ENCODE data around the gene SLC26A11. TPM values are rescaled to one million over a fixed set of nuclear protein-coding genes. Genes with fewer than 3 reads are reported as not detected.

Gene SLC26A11
- total and polyA plus RNA-seq, 2 donors (not counting 1 experiment from before 2014, with no cell fraction given) = 5.8 to 19.3 TPM

DNA sequence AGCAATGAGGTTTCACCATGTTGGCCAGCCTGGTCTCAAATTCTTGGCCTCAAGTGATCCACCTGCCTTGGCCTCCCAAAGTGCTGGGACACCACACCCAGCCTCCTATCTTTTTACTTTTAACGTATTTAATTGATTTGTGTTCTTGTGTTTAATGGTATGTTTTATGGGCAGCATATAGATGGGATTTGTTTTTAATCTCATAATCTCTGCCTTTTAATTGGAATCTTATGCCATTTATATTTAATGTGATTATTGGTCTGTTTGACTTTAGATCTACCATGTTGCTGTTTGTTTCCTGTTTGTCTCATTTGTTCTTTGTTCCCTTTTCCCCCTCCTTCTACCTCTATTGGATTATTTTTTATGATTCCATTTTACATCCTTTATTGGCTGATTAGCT is 12.2 kb downstream of the SLC26A11 start:
- no peak for DNase-seq (ENCODE audit: low read depth in 2 of 2)

DNA sequence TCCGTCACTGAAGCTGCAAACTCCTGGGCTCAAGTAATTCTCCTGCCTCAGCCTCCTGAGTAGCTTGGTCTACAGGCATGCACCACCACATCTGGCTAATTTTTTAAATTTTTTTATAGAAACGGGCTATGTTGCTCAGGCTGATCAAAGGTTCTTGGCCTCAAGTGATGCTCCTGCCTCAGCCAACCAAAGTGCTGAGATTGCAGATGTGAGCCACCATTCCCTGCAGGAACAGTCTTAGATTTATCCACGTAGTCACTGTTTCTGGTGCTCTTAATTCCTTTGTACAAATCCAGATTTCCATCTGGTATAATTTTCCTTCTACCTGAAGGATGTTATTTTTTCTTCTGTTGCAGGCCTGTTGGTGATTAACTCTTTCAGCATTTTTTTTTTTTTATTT is 13.0 kb downstream of the SLC26A11 start:
- TF ChIP-seq EZH2 (IDR thresholded peaks at IDR 0.05; ENCODE audit: low read length, missing control alignments) = no peak
- TF ChIP-seq, protein P1, sequence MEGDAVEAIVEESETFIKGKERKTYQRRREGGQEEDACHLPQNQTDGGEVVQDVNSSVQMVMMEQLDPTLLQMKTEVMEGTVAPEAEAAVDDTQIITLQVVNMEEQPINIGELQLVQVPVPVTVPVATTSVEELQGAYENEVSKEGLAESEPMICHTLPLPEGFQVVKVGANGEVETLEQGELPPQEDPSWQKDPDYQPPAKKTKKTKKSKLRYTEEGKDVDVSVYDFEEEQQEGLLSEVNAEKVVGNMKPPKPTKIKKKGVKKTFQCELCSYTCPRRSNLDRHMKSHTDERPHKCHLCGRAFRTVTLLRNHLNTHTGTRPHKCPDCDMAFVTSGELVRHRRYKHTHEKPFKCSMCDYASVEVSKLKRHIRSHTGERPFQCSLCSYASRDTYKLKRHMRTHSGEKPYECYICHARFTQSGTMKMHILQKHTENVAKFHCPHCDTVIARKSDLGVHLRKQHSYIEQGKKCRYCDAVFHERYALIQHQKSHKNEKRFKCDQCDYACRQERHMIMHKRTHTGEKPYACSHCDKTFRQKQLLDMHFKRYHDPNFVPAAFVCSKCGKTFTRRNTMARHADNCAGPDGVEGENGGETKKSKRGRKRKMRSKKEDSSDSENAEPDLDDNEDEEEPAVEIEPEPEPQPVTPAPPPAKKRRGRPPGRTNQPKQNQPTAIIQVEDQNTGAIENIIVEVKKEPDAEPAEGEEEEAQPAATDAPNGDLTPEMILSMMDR (conservative IDR thresholded peaks at IDR 0.05 in 1 of 2, IDR thresholded peaks at IDR 0.05 in 1 of 2; ENCODE audit: low read depth in 1 of 2, low read length in 2 of 2) = no peak
- Histone ChIP-seq H3K4me1 (ENCODE audit: control insufficient read depth, extremely low read depth, insufficient read depth, low read length) (no peaks in the 10 kb centered on the region), H2AFZ (ENCODE audit: low read length) (no peak overlapping the region), H4K20me1 (ENCODE audit: control insufficient read depth, extremely low read depth, insufficient read depth, low read length) (no peaks in the 10 kb centered on the region), H3K9ac (ENCODE audit: insufficient read depth, low read length) (no peak overlapping the region), H3K79me2 (ENCODE audit: control insufficient read depth, insufficient read depth, low read length) (no peaks in the 10 kb centered on the region), H3K4me3 (replicated peaks in 1 of 4; ENCODE audit: control extremely low read depth in 1 of 4, insufficient read depth in 1 of 4, low read depth in 3 of 4, low read length in 4 of 4) (no peak overlapping the region), H3K27ac (ENCODE audit: insufficient read depth, low read length) (no peak overlapping the region), H3K4me2 (ENCODE audit: extremely low read depth, insufficient read depth, low read length) (no peak overlapping the region), H3K27me3 (ENCODE audit: control insufficient read depth, insufficient read depth, low read length) (no peaks in the 10 kb centered on the region), H3K9me3 (ENCODE audit: control insufficient read depth, insufficient read depth, low read depth, low read length) (no peaks in the 10 kb centered on the region), H3K36me3 (ENCODE audit: control insufficient read depth, insufficient read depth, low read length) (peaks cover 4% of the 10 kb centered on the region)
- no peak for DNase-seq (ENCODE audit: low read depth in 2 of 2)

More for the DNA sequence above, 12.2 kb downstream of the SLC26A11 start:
- Histone ChIP-seq H3K4me3 (replicated peaks in 1 of 4; ENCODE audit: control extremely low read depth in 1 of 4, insufficient read depth in 1 of 4, low read depth in 3 of 4, low read length in 4 of 4) (no peak overlapping the region), H3K27me3 (ENCODE audit: control insufficient read depth, insufficient read depth, low read length) (no peaks in the 10 kb centered on the region), H2AFZ (ENCODE audit: low read length) (no peak overlapping the region), H3K4me2 (ENCODE audit: extremely low read depth, insufficient read depth, low read length) (no peak overlapping the region), H3K4me1 (ENCODE audit: control insufficient read depth, extremely low read depth, insufficient read depth, low read length) (no peaks in the 10 kb centered on the region), H3K9me3 (ENCODE audit: control insufficient read depth, insufficient read depth, low read depth, low read length) (no peaks in the 10 kb centered on the region), H3K27ac (ENCODE audit: insufficient read depth, low read length) (no peak overlapping the region), H3K79me2 (ENCODE audit: control insufficient read depth, insufficient read depth, low read length) (no peaks in the 10 kb centered on the region), H4K20me1 (ENCODE audit: control insufficient read depth, extremely low read depth, insufficient read depth, low read length) (no peaks in the 10 kb centered on the region), H3K9ac (ENCODE audit: insufficient read depth, low read length) (no peak overlapping the region), H3K36me3 (ENCODE audit: control insufficient read depth, insufficient read depth, low read length) (peaks cover 4% of the 10 kb centered on the region)
- TF ChIP-seq, protein P1 (conservative IDR thresholded peaks at IDR 0.05 in 1 of 2, IDR thresholded peaks at IDR 0.05 in 1 of 2; ENCODE audit: low read depth in 1 of 2, low read length in 2 of 2) = no peak
- no peak for TF ChIP-seq EZH2 (IDR thresholded peaks at IDR 0.05; ENCODE audit: low read length, missing control alignments)

DNA sequence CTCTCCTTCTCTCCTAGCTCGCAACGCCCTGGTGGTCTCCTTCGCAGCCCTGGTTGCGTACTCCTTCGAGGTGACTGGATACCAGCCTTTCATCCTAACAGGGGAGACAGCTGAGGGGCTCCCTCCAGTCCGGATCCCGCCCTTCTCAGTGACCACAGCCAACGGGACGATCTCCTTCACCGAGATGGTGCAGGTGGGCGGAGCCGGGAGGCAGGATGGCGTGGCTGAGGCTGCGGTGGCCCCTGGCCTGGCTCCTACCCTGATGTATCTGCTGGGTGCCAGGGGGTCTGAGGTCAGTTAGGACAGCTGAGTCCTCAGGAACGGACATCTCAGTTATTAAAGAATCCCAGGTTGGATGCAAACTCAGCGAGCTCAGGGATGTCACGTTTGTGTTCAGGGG is 16.7 kb downstream of the SLC26A11 start:
- Histone ChIP-seq H3K9ac (ENCODE audit: insufficient read depth, low read length) (no peak overlapping the region), H3K4me2 (ENCODE audit: extremely low read depth, insufficient read depth, low read length) (no peak overlapping the region)
- TF ChIP-seq, protein P1 (conservative IDR thresholded peaks at IDR 0.05 in 1 of 2, IDR thresholded peaks at IDR 0.05 in 1 of 2; ENCODE audit: low read depth in 1 of 2, low read length in 2 of 2) = no peak
- no peak for TF ChIP-seq EZH2 (IDR thresholded peaks at IDR 0.05; ENCODE audit: low read length, missing control alignments)

More for the DNA sequence above, 16.7 kb downstream of the SLC26A11 start:
- Histone ChIP-seq H3K27me3 (ENCODE audit: control insufficient read depth, insufficient read depth, low read length) (no peaks in the 10 kb centered on the region), H3K79me2 (ENCODE audit: control insufficient read depth, insufficient read depth, low read length) (no peaks in the 10 kb centered on the region), H3K9me3 (ENCODE audit: control insufficient read depth, insufficient read depth, low read depth, low read length) (no peaks in the 10 kb centered on the region), H2AFZ (ENCODE audit: low read length) (no peak overlapping the region), H4K20me1 (ENCODE audit: control insufficient read depth, extremely low read depth, insufficient read depth, low read length) (no peaks in the 10 kb centered on the region), H3K27ac (ENCODE audit: insufficient read depth, low read length) (no peak overlapping the region), H3K36me3 (ENCODE audit: control insufficient read depth, insufficient read depth, low read length) (no peaks in the 10 kb centered on the region), H3K4me3 (replicated peaks in 1 of 4; ENCODE audit: control extremely low read depth in 1 of 4, insufficient read depth in 1 of 4, low read depth in 3 of 4, low read length in 4 of 4) (no peak overlapping the region), H3K4me1 (ENCODE audit: control insufficient read depth, extremely low read depth, insufficient read depth, low read length) (no peaks in the 10 kb centered on the region)
- DNase-seq (ENCODE audit: low read depth in 2 of 2) = no peak
